ENCODE measurements around the gene ATP2B3. TPM values are rescaled to one million over a fixed set of nuclear protein-coding genes. Genes with fewer than 3 reads are reported as not detected.

The ATP2B3 gene
- total and polyA plus RNA-seq, 10 of the 15 experiments (the other 5 are each of a cell fraction or from before 2014, with no cell fraction given), result 0.01 TPM; not detected in 9

DNA sequence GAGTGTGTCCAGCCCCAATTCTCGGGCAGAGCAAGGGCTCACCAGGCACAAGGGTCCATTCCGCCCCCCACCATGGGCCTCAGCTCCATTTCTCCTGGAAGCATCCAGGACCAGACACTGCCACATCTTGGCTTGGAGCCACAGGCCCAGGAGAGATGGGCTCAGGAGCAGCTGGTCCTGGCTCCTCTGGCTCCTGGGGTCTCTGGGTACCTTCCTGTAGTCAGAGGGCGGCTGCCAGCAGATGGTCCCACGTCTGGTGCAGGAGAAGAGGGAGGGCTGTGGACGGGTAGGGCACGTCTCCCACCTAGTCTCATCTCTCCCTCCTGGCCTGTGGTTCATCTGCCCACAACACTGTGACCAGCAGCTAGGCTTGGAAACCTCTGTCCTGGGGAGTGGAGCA is 8.0 kb downstream of the ATP2B3 start:
- FAIRE-seq (no peak), ATAC-seq (no peak), DNase-seq (ENCODE audit: low read depth, low spot score) (no peak)
- ChIA-PET SMC1A (ENCODE audit: uncharacterized antibody, unreplicated experiment) (no interaction called here), RAD21 (ENCODE audit: unreplicated experiment) (no interaction called here), CTCF (interaction anchor here (0.6 kb wide), 1 partner anchor 333 kb away, joined by 3 read pairs; no protein-coding TSS in a partner anchor), POLR2A (no interaction called here)
- BruUV-seq (replicated peaks), result no TSS peak
- Histone ChIP-seq H3K79me2 (ENCODE audit: control insufficient read depth, insufficient read depth, low read length) (no peaks in the 10 kb centered on the region), H3K4me3 (no peak overlapping the region), H3K4me1 (ENCODE audit: control insufficient read depth, insufficient read depth, low read length) (no peaks in the 10 kb centered on the region), H3K9me3 (replicated peaks; ENCODE audit: control insufficient read depth, insufficient read depth, low read length) (no peaks in the 10 kb centered on the region), H3K36me3 (ENCODE audit: control insufficient read depth in 2 of 2, insufficient read depth in 2 of 2, low read length in 1 of 2) (no peaks in the 10 kb centered on the region), H3K4me2 (ENCODE audit: control insufficient read depth, insufficient read depth) (no peak overlapping the region), H4K20me1 (ENCODE audit: control insufficient read depth, insufficient read depth) (no peaks in the 10 kb centered on the region; the same call in 1 of the 2 replicates), H3K27me3 (replicated peaks in 1 of 2; ENCODE audit: control insufficient read depth in 2 of 2, insufficient read depth in 2 of 2, low read length in 1 of 2) (no peaks in the 10 kb centered on the region), H3K9ac (ENCODE audit: control insufficient read depth, insufficient read depth, low read length) (no peak overlapping the region), H3K27ac (ENCODE audit: control insufficient read depth, insufficient read depth) (no peak overlapping the region), H2AFZ (ENCODE audit: control insufficient read depth, low read depth, low read length) (no peak overlapping the region)
- no peak for TF ChIP-seq TAF1 (IDR thresholded peaks at IDR 0.05; ENCODE audit: borderline replicate concordance, low read depth, low read length)
- TF ChIP-seq CREB1 (IDR thresholded peaks at IDR 0.05; ENCODE audit: low read depth), result no peak
- no peak for TF ChIP-seq SRF (IDR thresholded peaks at IDR 0.05; ENCODE audit: low read depth in 2 of 2, low read length in 2 of 2)
- TF ChIP-seq TARDBP (IDR thresholded peaks at IDR 0.05; ENCODE audit: borderline replicate concordance), result no peak
- no peak for TF ChIP-seq RUNX3 (IDR thresholded peaks at IDR 0.05; ENCODE audit: low read length)
- no peak for TF ChIP-seq TCF12 (IDR thresholded peaks at IDR 0.05; ENCODE audit: low read depth, low read length)
- no peak for TF ChIP-seq DPF2 (IDR thresholded peaks at IDR 0.05)
- no peak for TF ChIP-seq ZSCAN29 (IDR thresholded peaks at IDR 0.05)
- TF ChIP-seq NRF1 (conservative IDR thresholded peaks at IDR 0.05; ENCODE audit: low read depth, low read length), result no peak
- TF ChIP-seq BMI1 (IDR thresholded peaks at IDR 0.05; ENCODE audit: borderline replicate concordance), result no peak
- TF ChIP-seq, protein P1, sequence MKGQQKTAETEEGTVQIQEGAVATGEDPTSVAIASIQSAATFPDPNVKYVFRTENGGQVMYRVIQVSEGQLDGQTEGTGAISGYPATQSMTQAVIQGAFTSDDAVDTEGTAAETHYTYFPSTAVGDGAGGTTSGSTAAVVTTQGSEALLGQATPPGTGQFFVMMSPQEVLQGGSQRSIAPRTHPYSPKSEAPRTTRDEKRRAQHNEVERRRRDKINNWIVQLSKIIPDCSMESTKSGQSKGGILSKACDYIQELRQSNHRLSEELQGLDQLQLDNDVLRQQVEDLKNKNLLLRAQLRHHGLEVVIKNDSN (IDR thresholded peaks at IDR 0.05; ENCODE audit: borderline replicate concordance, extremely low read length, insufficient read depth, low read depth, low read length), result no peak
- no peak for TF ChIP-seq HDGF (IDR thresholded peaks at IDR 0.05)
- no peak for TF ChIP-seq MXI1 (IDR thresholded peaks at IDR 0.05; ENCODE audit: low read depth, low read length)
- TF ChIP-seq POU2F2 (IDR thresholded peaks at IDR 0.05; ENCODE audit: borderline replicate concordance, low read depth, low read length), result no peak
- TF ChIP-seq FOS (IDR thresholded peaks at IDR 0.05; ENCODE audit: borderline replicate concordance, extremely low read depth, insufficient read length), result no peak
- TF ChIP-seq EGR1 (IDR thresholded peaks at IDR 0.05; ENCODE audit: borderline replicate concordance in 1 of 2, low read depth in 2 of 2, low read length in 2 of 2), result no peak
- no peak for TF ChIP-seq SPI1 (IDR thresholded peaks at IDR 0.05; ENCODE audit: borderline replicate concordance, insufficient read depth, low read depth, low read length)
- TF ChIP-seq, protein P2, sequence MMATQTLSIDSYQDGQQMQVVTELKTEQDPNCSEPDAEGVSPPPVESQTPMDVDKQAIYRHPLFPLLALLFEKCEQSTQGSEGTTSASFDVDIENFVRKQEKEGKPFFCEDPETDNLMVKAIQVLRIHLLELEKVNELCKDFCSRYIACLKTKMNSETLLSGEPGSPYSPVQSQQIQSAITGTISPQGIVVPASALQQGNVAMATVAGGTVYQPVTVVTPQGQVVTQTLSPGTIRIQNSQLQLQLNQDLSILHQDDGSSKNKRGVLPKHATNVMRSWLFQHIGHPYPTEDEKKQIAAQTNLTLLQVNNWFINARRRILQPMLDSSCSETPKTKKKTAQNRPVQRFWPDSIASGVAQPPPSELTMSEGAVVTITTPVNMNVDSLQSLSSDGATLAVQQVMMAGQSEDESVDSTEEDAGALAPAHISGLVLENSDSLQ (IDR thresholded peaks at IDR 0.05), result no peak
- intact Hi-C loops (cut with micrococcal nuclease; ENCODE audit: unreplicated experiment), result no loop called here
- in situ Hi-C loops (cut with MboI), result loop anchor here (10.0 kb wide), 1 partner anchor 59 kb away; no protein-coding TSS in a partner anchor
- WGBS (ENCODE audit: insufficient coverage, insufficient replicate concordance, low lambda C conversion rate, missing lambda C conversion rate), result 30% methylated on average over 6 of the region's 6 CpGs

Measured in GM12878 (cell line).